ENCODE results near the gene CTNNA3.
A peak's percentile ranks its signal among the peaks of the same experiment; 100 is the strongest.
"Not testable (repeated sequence)": the region's sequence is repeated elsewhere in the genome, so short reads cannot be mapped to it uniquely, and the experiment has no call there.

Gene CTNNA3

DNA sequence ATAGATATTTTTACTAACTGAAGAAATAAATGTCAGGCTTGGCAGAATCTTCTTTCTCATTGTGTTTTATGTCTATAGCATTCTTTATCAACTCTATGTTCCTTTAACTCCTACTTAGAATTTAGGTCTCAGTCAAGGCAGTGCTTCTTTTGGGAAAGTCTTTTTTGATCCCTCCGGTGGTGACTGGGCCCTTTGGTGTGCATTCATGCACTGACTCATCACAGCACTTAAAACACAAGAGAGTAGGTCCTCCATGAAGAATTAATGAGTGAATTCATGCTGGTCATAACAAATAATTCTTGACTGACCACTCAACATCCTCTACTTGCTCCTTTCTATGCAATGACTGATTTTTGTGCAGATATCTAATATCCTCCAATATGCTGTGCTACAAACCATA, 1229.0 kb downstream of the CTNNA3 start:
- DNase-seq, result no peak

DNA sequence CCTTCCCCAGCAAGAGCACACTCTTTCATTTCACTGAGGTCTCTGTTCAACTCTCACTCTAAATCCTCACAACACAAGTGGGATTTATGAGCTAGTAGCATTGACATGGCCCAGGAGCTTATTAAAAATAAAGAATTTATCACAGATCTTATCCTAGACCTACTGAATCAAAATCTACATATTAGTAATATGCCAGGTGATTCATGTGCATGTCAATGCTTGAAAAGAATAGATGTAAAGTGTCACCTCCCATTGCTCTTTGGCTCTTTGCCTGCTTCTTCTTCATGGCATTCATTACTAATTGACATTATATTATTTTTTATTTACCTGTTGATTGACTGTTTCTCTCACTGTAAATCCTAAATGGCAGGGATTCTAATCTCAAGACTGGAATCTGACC, 1229.4 kb downstream of the CTNNA3 start:
- no peak for DNase-seq

DNA sequence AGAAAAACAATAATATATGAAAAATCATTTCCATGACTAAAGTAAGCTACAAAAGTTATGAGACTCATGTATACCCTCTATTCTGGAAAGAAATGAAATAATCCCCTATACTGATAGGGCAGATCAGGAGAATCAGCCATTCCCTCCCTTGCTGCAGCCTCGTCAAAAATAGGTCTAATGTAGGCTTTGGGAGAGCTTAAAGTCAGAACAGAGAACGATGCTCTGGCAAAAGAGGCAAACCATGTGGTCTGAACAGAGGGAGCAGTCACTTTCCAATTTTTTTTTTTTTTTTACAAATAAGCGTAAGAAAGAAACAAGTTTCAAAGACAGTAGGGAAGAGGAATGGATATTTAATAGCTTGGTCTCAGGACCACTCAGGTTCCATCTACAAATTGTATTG, 1232.4 kb downstream of the CTNNA3 start:
- DNase-seq, result no peak

DNA sequence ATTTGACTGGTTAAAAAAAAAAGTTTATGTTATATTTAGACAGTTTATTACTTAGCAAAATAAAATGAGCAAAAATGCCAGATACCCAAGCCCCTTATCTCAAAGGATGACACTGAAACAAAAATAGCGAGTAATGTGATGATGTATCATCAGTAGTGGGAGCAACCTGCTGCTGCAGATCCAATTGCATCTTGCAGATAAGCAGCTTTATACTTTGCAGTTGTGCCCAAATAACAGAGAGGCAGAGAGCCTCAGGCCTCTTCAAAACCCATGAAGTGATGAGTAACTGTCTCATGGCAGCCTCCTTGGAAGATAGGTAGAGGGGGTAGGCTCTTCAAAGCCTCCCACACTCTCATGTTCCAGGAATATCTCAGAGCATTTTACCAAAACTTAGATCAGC, 1238.4 kb downstream of the CTNNA3 start:
- DNase-seq, result no peak

DNA sequence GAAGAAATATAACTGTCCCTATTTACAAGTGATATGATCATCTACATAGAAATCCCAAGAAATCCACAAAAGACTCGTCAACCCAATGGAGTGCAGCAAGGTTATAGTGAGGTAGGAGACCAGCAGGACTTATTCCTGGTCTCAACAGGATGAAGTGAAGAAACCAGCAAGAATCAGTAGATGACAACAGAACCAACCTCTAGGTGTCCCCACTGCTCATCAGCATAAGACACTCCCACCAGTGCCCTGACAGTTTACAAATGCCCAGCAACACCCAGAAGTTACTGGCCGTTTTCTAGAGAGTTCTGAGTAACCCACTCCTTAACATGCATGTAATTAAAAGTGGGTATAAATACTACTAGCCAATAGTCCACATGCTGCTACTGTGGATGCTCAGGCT, 1240.7 kb downstream of the CTNNA3 start:
- no peak for DNase-seq

DNA sequence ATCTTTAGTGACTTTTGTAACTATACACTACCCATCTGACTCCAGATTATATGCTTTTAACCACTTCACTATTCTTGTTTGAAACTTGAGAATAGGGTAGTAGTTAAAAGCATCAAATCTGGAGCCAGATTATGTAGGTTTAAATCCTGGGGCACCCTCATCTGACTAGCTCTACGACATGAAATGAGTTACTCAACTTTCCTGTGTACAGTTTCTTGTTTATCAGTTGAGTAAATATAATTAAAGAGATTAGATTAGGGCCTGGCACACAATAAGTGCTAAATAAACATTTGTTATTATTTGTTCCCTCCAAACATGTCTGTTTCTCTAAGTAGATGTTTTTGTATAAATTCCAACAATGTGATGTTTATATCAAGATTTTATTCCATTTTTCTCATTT, 1255.4 kb downstream of the CTNNA3 start:
- peak in 1 of 2 experiments; percentile 20 for DNase-seq

DNA sequence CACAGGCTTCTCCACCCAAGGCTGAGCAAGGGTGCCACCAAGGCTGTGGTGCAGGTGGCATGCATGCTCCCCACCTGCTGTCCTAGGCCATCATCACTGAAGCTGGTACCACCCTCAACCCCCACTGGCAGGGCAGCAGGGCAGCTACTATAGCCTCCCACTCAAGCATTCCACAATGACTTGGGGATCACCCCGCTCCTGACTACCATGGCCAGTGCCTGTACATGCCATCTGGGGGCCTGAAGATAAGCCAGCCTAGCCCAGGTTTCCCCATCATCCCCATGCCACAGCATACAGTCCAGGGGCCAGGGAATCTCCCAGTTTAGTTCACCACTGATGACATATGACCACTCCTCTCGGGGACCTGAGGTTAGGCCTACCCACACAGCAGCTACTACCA, 1281.1 kb downstream of the CTNNA3 start:
- no peak for DNase-seq

DNA sequence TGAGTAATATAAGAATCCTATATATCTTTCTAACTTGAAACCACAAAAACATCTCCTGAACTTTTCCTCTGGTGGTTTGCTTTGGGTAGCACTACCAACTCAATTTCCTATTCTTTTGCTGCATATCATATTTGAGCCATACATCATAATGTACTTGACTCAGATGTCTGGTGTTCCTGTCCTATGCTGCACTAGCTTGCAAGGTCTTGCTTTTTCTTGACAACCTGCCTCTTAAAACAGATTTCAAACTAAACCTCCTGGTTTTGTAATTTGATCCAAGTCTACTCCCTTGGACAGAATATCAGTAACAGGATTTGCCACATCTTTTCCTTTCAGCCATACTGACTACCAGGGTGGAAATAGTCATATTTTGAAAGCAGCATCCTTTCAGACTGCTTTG, 1290.4 kb downstream of the CTNNA3 start:
- DNase-seq, result peak in 1 of 2 experiments; percentile 43

DNA sequence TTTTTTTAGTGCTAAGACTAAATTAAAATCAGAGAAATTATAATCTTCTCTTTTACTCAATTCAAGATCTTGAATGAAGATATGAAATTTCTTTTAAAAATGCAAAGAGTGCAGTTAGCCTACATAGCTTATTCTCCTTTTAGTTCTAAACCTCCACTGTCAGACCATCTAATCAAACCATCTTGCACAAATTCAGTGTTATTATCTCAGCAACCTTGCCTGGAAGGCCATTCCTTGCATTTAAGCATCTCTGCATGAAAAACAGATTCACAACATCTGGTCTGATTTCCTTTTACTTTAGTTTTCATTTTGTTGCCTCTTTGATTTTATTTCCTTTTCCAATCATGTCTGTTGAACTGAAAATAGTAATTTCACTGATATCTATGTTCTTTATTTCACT, 1297.3 kb downstream of the CTNNA3 start:
- no peak for DNase-seq

DNA sequence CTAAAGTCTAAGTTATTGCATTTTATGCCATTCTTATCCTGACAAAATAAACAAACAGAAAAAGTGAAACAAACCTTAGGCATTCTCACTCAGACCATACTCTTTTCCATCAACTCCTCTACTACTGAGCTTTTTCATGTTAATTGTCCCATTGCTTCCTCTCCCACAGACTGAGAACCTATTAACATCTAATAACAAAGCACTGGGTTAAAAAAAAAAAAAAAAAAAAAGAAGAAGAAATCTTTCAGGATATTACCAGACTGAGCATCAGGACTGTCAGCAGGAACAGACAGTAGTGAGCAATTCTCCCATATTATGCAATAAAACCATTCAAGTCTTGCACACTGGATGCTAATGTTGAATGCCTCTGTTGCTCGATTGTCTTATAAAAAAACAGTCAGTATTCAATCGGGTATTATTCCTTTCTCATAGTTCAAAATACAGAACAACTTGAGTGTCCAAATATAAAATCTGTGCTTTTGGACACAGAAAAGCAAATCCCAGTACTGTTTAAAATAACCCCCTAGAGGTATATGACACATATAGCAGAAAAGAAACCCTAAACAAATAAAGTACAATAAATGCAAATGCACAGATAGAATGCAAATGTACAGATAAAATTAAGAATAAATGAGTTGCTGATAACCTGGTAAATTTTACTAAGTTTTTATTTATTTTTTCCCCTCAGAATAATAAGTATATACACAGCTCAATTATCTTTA, 1301.5 kb downstream of the CTNNA3 start:
- no peak for DNase-seq

DNA sequence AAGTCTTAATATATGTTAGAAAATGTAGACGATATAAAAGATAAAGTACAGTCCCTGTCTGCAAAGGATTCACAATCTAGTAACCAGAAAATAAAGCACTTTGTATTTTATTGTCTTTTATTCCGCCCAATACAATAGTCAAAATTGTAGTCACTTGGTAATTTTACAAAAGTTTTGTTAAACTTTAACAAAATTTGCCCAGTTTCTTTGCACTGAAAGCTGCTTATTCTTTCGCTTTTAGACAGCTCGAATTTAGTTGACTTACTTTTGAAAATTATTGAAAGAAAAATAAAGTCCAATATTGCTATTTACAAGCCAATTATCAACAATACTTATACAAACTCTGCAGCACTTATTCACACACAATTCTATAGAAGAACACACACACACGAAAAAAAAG, 1305.1 kb downstream of the CTNNA3 start:
- no peak for DNase-seq

DNA sequence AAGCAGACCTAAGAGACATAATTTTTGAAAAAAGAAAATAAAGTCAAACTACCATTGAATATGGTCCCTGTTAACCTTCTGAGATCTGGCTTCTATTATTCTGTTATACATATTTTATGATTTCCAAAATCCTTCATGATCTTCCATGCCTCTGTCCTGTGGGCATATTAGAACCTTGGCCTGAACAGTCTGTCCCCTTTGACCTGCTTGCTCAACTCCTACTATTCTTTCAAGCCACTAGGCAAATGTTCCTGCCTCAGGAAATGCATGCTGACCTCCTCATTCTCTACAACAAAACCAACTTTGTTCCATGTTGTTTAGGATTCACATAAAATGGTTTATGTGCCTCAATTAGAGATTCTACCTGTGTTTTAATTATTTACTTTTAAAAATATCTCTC, 1315.0 kb downstream of the CTNNA3 start:
- DNase-seq, result no peak

DNA sequence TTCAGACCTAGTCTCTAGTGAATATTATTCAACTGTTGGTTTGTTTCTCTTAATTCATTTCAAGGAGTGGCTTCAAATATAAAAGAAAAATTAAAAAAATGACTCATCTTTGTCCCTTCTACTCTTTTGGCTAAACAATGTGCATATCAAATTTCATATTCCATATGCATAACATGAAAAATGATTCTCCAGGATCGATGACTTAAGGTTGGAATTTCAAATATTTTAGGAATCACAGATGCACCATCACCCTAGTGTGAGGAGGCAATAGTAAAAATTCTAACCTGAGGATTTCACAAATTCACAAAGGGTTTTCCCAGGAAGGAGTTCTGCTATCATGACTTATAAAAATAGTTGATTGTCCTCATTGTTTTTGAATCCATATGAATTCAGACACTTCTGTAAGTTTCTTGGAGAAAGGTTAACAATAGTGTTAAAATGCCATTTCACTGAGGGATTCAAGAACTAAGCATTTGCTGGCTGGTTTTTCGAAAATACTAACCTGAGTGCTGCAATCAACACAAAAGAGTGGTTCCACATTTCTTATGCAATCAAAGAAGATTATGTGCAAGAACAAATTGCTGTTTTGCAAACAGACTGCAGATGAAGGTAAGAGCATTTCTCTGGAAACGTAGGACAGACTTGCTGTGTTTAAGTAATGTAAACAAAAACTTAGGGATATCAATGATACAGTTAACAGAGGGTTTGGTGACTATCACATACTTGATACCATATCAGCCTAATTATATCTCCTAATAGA, 1317.7 kb downstream of the CTNNA3 start:
- no peak for DNase-seq

DNA sequence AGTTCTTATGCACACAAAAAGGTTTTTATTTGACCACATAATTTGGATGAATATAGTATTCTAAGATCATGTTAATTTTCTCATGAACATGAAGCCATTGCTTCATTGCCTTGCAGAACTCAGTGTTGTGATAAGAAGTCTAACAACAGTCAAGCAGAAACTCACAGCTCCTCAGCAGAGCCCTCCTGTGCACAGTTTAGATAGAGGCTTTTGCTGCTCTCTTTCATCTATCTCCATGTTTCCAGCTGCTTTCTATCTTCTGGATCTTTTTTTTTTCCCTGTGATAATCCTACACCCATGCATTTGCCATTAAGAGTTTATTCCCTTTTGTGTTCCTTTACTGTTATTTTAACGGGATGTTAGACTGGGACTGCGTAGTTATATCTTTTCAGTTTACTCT, 1327.8 kb downstream of the CTNNA3 start:
- DNase-seq, result no peak

DNA sequence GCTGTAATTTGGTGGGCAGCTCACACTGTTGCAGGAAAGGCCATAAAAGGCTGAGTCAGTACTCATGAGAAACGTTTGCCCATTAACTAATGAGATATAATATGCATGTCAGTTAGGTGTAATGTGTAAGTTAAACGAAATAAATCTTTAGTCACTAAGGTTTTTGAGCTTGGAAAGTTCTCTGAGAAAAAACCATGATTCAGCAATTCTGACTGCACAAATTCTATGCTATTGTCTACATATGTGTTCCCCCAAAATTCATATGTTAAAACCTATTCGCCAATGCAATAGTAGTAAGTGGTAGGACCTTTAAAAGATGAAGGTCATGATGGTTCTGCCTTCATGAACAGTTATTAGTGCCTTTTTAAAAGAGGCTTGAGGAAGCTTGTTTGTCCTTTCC, 1329.8 kb downstream of the CTNNA3 start:
- no peak for DNase-seq

DNA sequence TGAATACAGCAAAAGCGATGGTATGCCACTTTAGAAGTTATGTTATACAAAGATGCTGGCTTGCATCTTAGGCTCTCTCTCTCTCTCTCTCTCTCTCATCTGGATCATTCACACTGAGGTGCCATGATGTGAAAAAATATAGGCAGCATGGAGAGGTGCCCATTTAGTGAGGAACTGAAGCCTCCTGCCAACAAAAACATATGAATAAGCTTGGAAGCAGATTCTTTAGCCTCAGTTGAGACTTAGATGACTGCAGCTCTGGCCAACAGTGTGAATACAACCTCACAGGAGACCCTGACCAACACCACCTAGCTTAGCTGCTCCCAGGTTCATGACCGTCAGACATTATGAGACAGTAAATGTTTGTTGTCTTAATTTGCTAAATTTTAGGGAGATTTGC, 1330.3 kb downstream of the CTNNA3 start:
- no peak for DNase-seq

DNA sequence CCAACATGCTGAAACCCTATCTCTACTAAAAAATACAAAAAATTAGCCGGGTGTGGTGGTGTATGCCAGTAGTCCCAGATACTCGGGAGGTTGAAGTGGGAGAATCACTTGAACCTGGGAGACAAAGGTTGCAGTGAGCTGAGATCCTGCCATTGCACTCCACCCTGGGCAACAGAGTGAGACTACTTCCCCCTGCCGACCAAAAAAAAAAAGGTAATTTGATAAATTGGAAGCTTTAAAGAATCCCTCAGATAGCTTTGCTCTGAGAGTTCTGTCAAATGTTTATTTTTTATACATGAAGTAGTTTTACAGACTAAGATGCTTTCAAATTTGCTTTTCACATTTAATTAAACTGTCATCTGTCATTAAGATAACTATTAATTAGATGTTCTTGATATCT, 1333.5 kb downstream of the CTNNA3 start:
- DNase-seq, result no peak

DNA sequence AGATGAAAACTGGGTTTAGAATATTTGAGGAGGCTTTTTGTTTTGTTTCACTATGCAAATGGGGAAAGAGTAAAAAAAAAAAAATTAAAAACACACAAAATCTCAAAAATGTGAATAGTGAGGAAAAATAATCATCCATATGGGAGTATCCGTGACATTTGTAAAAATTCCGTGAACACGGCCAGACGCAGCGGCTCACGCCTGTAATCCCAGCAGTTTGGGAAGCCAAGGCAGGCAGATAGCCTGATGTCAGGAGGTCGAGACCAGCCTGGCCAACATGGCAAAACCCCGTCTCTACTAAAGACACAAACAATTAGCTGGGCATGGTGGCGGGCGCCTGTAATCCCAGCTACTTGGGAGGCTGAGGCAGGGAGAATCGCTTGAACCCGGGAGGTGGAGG, 1342.2 kb downstream of the CTNNA3 start:
- not testable (repeated sequence) for DNase-seq

DNA sequence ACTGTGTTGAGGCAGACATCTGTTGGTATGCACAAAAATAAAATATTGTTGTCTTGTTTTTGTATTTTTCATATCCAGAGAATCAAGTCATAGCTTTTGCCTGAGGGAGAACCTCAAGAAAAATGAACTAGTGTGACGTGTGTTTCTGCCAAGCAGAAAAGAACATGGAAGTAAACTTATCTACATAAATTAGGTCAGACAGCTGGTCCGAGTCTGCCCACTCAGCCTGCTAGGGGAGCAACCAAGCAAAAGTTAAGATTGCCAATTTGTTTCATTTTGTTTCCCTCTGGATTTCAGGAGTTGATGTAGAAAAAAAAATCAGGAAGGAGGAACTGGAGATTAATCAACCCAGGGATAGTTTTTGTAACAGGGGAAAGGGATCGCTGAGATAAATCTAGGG, 1342.6 kb downstream of the CTNNA3 start:
- no peak for DNase-seq

DNA sequence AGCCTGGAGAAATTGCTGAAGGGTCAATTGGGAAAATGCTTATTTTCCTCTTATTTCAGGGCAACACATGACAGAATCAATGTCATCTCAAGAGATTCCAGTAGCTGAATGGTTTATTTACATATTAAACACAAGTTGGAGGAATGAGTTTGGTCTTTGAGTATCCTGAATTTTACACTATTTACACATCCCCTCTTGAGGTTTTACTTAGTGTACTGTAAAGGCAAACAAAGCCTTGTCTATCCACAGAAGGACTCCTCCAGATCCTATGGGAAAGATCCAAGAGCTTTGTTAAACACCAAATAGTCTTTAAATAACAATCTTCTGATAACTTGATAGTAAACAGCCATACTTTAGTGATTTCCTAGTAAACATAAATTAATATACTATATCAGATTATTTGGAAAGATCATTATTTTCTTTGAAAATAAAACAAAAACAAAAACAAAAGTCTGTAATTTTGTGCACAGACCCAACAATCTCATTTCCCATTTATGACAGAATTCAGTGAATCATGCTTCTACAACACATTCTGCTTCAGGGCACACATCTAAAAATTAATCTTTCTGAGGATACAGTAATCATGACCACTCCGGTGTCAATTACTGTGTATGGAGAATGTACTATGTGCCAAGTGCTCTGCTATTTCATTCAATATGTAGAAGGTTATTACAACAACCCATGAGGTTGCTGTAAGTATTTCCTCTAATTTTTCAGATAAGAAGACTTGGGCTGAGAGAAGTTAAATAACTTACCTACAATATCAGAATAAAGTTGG, 1345.2 kb downstream of the CTNNA3 start:
- DNase-seq, result no peak

DNA sequence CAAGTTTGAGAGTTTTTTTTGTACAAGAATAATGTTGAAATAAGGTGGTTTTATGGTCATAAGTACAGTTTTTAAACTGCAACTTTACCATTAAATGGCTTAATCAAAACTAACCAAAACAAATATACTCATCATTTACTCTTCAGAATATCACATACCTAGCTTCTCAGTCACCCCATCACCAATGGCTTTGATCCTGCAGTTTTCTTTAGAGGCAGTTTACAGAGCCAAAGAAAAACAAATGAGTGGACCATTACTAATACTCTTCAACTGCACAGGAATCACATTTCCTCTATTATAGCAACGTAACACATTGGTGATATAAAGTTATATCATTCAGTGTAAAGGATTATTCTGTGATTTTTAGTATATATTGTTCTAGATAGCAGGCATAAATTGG, 1346.3 kb downstream of the CTNNA3 start:
- DNase-seq, result no peak

DNA sequence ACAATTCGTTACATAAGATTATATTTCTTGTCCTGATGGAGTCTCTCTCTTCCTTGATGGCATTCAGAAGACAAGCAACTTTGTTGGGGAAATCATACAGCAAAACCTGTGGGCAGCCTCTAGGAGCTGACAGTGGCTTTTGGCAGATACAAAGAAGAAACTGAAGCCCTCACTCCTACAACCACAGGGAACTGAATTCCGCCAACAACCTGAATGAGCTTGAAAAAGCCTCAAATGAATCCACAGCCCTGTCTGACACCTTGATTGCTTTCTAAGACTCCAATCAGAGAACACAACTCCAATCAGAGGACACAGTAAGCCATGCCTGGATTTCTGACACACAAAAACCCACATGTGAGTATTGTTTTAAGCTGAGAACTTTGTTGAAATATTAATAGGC, 1346.9 kb downstream of the CTNNA3 start:
- no peak for DNase-seq

DNA sequence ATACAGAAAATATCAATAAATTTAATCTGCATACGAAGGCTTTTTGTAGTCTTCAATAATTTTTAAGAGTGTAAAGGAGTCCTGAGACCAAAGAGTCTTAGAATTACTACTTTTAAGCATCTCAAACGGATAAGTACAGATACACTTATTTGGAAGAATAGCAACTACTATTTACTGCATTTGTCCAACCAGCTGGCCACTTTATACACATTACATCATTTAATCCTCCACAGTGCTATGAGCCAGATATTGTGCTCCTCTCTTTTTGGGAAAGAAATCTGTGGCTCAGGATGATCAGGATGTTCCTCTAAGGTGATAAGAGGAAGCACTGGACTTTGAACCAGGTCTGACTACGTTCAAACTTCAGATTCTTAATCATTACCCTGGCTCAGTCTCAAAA, 1358.8 kb downstream of the CTNNA3 start:
- DNase-seq, result no peak

DNA sequence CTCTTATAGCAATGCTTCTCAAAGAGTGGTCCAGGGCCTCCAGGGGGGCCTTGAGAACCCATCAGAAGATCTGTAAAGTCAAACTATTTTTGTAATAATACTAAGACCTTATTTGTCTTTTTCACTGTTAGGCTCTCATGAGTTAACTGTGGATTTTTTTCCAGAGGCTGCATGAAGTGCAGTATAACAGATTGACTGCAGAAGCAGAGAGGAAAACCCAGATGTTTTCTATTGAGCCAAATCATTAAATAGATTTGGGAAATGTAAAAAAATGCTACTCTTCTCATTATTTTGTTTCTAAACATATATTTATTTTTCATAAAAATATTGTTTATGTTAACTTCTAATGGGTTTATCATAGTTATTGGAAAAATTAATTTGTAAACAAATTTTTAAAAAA, 1359.2 kb downstream of the CTNNA3 start:
- DNase-seq, result no peak
